ENCODE measurements around the gene ZSCAN22.
A peak's percentile ranks its signal among the peaks of the same experiment; 100 is the strongest.
"Not testable (repeated sequence)": the region's sequence is repeated elsewhere in the genome, so short reads cannot be mapped to it uniquely, and the experiment has no call there.

Gene ZSCAN22

DNA sequence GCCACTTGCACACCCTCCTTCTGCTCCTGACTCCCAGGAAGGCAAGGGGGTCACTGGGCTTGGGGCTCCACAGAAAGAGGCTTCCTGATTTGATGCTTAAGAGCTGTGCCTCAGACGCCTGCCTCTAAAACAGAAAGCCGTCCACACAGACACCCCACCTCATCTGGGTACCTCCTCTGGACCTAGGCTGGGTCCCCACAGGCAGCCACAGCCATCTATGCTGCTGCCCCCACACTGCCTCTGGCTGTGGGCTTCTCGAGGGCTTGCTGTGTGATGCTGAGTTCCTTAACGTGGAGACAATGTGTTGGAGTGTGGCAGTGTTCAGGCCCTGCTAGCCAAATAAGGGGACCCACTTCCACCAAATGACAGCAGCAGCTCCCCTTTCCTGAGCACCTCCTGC is 8.5 kb upstream of the ZSCAN22 start:
- DNase-seq (ENCODE audit: low read depth) = no peak

DNA sequence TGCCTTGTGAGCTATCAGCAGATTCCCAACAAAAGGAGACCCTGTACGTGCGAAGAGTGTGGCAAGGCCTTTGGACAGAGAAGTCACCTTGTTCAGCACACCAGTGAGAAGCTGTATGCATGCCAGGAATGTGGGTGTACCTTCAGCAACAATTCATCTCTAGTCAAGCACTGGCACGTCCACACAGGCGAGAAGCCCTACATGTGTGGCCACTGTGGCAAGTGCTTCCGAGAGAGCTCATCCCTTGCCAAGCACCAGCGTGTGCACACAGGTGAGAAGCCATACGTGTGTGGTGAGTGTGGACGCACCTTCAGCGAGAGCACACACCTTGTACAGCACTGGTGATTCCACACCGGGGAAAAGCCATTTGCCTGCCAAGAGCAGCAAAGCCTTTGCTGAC is 7.6 kb upstream of the ZSCAN22 start:
- no peak for DNase-seq (ENCODE audit: low read depth)

DNA sequence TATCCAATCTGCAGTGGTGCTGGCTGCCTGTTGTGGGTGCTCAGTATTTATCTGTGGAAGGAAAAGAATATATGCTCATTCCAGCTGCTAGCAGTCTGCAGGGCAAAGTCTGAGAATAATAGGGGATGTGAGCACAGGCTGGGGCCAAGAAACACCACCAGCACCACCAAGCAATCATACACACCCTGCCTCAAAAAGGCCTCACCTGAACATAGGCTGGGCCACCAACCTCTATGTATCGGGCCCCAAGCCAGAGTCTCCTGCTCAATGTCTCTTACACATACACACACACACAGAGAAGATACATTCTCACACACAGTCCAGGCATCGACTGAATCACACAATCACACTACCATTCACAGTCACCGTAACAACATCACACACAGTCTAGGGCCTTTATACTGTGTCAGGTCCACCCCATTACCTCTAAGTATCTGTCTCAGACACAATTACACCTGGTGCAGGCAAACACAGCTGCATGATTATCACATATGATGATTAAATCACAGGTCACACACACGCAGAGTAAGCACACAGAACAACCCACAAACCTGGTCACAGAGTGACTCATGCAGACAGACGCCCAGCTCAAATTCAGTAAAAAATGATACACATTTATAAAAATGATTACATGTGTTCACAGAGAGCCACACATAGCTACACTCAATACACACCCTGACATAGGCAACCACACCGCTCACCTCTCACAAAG is 1.3 kb upstream of the ZSCAN22 start:
- DNase-seq (ENCODE audit: low read depth) = no peak

DNA sequence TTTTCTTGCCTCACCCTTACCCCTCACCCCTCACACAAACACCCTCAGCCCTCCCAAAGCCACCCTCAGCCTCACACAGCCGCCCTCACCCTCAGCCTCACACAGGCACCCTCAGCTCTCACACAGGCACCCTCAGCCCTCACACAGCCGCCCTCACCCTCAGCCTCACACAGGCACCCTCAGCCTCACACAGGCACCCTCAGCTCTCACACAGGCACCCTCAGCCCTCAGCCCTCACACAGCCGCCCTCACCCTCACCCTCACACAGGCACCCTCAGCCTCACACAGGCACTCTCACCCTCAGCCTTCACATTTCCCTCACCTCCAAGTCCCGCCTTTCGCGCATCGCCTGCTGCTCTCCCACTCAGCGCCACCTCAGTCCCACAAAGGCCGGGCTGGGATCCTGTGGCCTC is 287 bp upstream of the ZSCAN22 start:
- DNase-seq (ENCODE audit: low read depth) = no peak

DNA sequence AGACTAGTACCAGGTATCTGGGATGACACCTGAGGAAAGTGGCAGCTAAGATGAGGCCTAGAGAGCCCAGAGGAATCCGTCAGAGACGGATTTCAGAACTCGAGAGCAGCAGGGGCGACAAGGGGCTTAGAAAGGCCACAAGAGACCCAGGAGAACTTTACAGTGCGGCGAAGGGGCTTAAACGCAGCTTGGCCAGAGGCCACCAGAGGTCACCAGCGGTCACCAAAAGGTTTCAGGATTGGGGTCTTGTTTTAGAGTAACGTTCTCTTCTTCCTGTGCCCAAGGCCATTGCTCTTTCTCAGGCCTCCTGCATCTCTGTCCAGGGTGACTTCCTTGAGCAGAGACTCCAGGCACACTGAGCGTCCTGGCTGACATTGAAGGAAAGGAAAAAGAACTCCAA is 2.2 kb downstream of the ZSCAN22 start:
- no peak for DNase-seq (ENCODE audit: low read depth)

DNA sequence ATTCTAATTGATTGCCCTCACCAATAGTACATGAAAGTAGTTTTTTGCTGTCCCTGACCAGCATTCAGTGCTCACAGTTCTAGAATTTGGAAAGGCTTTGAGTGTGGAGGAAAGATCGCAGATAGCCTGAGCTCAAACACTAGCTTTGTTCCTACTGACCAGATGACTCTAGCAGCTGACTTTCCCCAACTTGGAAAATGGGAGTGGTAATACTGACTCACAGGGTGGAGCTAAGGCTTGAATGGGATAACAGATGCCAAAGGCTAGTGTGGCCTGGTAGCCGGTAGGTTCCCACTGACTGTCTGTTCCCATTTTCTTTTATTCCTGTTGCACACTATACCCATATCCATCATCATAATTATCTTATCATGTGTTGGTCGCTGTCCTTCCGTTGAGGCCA is 3.7 kb downstream of the ZSCAN22 start:
- DNase-seq (ENCODE audit: low read depth) = no peak

DNA sequence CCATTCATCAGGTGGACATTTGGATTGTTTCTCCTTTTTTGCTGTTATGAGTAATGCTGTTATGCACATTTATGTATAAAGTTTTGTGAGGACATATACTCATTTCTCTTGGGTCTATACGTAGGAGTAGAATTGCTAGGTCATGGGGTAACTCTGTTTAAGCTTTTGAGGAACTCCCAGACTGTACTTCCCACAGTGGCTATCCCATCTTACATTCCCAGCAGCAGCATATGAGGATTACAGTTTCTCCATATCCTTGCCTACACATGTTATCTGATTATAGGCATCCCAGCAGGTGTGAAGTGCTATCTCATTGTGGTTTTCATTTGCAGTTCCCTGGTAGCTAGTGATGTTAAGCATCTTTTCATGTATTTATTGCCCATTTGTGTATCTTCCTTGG is 5.9 kb downstream of the ZSCAN22 start:
- DNase-seq (ENCODE audit: low read depth) = no peak

DNA sequence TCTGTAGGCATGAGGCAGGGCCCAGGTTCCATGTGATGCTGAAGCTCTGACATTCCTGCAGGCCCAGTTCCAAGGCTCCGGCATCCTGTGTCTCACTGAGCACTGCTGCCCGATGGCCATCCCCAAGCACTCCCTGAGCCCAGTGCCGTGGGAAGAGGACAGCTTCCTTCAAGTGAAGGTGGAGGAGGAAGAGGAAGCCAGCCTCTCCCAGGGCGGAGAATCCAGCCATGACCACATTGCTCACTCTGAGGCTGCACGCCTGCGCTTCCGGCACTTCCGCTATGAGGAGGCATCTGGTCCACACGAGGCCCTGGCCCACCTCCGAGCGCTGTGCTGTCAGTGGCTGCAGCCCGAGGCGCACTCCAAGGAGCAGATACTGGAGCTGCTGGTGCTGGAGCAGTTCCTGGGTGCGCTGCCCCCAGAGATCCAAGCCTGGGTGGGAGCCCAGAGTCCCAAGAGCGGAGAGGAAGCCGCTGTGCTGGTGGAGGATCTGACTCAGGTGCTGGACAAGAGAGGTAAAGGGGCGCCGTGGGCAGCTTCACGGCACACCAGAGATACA is 8.0 kb downstream of the ZSCAN22 start:
- no peak for DNase-seq (ENCODE audit: low read depth)

DNA sequence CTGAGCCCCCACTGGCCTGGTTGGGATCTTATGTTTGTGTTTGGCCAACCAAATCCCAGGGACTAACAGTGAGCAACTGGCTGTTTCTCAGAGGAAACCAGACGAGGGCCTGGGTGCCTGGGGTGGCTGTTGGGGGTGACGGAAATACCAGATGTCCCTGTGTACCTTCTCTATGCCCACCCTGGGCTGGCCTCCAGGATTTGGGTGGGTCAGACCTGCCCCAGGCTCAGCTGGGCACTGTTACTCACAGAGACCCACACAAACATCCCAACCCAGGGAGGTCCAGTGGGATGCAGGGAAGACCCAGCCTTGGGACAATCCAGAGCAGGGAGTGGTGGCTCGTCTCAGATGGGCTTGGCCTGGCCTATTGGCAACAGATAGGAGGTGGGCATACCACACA is 8.8 kb downstream of the ZSCAN22 start:
- DNase-seq (ENCODE audit: low read depth) = no peak

DNA sequence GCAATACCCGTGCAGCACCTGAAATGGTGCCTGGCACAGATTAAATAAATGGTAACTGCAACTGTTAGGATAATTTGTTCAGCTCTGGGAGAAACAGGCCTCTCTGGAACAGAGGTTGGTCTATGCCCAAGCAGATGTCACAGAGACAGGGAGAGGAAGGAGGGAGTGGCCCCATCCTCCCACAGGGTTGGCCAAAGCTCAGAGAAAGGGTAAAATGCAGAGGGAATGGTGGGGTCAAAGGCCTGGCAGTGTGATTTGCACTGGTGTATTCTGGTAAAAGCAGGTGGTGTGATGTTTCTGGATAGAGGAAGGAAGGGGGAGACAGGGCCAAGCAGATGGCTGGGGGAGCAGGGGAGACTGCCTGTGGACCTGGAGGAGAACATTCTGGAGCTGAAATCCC is 9.4 kb downstream of the ZSCAN22 start:
- no peak for DNase-seq (ENCODE audit: low read depth)

DNA sequence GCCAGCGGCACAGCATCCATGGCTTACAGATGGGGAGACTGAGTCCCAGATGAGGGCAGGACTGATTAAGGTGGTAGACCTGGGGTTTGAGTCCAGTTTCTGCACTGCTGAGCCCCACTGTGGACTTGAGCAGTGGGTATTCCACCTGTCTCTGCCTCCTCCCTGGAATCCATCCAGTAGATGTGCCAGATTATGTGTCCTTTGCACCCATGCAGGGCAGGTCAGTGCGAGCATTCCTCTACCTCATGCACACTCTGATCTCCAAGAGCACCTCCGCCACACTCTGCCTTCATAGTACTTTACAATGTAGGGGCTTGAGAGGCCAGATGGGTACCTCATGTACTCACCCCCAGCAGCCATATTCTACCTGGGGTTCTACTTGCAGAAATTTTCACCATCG is 10.0 kb downstream of the ZSCAN22 start:
- DNase-seq (ENCODE audit: low read depth) = no peak

DNA sequence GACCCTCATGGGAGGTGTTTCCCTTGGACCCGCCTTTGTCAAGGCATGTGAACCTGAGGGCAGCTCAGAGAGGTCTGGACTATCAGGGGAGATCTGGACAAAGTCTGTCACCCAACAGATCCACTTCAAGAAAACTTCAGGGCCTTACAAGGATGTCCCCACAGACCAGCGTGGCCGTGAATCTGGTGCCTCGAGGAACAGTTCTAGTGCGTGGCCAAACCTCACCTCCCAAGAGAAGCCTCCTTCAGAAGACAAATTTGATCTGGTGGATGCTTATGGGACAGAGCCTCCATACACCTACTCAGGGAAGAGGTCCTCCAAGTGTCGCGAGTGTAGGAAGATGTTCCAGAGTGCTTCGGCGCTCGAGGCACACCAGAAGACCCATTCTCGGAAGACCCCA is 11.5 kb downstream of the ZSCAN22 start:
- DNase-seq (ENCODE audit: low read depth) = no peak

DNA sequence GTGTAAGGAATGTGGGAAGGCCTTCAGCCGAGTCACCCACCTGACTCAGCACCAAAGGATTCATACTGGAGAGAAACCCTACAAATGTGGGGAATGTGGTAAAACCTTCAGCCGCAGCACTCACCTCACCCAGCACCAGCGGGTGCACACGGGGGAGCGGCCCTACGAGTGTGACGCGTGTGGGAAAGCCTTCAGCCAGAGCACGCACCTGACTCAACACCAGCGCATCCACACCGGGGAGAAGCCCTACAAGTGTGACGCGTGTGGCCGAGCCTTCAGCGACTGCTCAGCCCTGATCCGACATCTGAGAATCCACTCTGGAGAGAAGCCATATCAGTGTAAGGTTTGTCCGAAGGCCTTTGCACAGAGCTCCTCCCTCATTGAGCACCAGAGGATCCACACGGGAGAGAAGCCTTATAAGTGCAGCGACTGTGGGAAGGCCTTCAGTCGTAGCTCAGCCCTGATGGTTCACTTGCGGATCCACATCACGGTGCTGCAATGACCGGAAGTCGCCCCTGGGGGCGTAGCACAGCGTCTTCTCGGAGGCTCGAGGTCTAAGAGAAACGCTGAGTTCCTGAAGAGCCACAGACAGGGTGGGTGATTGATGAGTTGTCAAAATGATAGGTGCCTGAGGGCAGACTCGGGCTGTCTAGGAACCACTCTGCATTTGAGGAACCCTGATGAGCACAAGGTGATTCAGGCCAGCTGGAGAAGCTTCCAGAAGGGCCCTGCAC is 12.2 kb downstream of the ZSCAN22 start:
- no peak for DNase-seq (ENCODE audit: low read depth)

DNA sequence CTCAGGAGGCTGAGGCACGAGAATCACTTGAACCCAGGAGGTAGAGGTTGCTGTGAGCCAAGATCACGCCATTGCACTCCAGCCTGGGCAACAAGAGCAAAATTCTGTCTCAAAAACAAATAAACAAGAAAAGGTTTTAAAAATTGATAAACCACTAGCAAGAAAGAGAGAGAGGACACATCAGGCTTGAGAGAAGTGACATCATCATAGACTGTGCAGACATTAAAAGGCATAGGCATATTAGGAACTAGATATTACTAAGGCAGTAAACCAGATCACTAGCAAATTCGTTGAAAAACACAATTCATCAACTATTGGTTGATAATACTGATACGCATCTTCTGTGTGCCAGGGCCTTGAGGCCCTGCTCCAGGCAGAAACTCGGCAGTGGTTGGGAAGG is 18.8 kb downstream of the ZSCAN22 start:
- DNase-seq (ENCODE audit: low read depth) = no peak

DNA sequence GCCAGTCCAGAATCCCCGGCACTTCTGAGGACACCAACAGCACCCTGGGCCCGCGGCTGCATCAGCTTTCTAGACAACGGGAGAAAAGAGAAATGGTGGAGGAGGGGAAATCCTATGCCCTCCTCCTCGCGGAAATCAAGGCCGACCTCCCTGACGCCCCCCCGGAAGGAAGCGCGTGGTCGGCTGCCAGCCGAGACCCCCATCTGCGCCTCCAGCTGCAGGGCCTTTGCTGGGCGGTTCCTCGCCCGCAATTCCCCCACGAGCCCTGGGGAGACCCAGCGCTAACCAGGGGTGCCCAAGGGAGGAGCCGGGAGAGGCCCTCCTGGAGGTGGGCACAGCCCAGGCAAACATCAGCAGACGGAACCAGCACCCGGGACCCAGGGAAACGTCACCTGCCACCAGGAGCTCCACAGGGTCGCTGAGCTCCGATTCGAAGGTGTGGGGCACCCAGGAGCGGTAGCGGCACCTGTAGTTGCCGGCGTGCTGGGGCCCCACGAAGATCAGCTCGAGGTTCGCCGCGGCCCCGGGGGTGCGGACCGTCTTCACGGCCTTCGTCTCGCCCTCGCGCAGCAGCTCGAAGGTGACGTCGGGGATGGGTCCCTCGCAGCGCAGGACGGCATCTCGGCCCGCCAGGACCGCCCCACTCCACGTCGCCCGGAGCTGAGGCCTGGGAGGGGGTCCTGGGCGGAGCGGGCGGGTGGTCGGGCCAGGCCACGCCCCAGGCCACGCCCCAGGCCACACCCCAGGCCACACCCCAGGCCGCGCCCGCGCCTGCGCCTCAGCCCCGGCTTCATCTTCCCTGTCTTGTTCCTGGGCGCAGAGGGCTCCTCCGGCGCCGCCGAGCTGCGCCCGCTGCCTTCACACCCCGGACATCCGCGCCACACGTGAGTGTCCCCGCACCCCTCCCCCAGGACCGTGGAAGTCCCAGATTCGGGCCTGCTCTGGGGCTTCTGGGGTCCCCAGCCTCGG is 20.5 kb downstream of the ZSCAN22 start:
- DNase-seq (ENCODE audit: low read depth) = peak; percentile 43

DNA sequence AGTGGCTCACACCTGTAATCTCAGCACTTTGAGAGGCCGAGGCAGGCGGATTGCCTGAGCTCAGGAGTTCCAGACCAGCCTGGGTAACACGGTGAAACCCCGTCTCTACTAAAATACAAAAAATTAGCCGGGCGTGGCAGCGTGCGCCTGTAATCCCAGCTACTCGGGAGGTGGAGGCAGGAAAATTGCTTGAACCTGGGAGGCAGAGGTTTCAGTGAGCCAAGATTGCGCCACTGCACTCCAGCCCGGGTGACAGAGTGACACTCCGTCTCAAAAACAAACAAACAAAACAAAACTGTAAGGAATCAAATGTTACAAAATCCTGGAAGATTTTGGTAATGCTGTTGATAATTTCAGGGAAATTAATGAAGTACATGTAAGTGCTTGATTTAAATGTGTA is 21.3 kb downstream of the ZSCAN22 start:
- not testable (repeated sequence) for DNase-seq (ENCODE audit: low read depth)

DNA sequence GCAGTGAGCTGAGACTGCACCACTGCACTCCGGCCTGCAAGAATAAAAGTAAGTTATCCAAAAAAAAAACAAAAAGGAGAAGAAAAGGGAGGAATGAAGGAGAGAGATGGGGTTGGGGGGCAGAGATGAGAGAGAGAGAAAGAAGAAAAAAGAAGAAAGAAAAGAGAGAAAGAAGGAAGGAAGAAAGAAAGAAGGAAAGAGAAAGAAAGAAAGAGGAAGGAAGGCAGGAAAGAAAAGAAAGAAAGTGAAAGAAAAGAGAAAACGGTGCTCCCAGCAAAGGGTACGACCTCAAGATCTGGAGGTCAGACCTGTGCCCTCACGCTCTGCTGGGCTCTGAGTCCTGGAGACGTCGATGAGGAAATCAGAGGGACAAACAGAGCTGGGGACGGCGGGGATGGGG is 22.8 kb downstream of the ZSCAN22 start:
- no peak for DNase-seq (ENCODE audit: low read depth)

DNA sequence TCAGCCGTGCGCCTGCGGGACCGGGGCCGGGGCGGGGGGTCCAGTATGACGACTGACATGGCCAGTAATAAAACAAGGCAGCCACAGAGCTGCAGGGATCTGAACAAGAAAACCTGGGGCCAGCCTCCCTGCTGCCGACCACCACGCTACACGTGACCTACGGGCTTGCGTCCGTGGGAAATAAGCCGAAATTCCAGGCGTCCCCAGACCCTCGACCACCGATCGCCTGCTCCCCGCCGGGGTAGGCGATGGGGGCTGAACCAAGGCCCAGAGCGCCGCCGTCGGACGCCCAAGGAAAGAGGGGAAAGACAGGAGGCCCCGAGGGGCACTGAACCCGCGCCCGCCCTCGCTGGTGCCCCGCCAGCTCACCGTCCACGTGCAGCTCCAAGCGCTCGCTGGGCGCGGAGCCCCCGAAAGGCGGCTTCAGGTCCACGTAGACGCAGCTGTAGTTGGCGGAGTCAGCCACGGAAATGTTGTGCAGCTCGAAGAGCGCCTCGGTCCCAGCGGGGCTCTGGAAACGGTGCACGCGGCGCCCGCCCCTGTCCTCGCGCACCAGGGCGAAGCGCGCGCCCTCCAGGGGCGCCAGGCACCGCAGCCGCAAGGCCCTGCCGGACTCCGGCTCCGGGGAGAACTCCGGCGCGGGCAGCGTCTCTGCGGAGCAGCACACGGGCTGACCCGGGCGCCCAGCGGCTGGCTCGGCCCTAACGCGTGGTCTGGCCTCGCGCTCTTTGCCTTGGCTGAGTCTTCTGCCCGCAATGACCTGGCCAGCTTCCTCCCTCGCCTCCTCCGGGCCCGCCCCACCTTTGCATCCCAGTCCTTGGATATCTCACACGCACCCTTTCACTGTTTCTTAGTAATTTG is 23.4 kb downstream of the ZSCAN22 start:
- no peak for DNase-seq (ENCODE audit: low read depth)

DNA sequence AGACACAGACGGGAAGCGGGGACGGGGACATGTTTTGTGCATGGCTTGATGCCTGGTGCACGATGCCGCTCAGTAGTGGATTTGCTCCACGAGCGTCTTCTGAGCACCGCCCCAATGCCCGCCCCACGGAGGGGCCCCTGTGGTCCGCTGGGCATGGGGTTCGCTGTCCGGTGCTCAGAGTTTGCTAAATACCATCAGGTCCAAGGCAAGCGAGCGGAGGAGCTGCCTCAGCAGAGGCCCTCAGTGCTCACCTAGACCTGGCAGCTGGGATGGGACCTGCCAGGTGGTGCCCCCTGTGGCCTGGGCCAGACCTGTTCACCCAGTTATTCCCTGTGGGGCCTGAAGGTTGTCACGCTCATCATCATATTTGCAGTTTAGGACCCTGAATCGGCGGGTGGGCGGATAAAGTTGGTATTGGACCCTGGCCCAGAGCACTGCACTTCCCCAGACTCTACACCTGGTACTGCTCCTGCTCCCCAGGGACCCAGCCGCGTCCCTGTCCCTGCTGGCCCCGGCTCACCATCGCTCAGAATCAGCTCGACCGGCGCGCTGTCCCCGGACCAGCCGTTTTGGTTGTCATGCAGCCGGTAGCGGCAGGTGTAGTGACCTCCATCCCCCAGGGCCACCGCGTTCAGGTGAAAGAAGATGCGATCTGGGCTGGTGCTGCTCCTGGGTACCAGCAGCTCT is 24.2 kb downstream of the ZSCAN22 start:
- no peak for DNase-seq (ENCODE audit: low read depth)

DNA sequence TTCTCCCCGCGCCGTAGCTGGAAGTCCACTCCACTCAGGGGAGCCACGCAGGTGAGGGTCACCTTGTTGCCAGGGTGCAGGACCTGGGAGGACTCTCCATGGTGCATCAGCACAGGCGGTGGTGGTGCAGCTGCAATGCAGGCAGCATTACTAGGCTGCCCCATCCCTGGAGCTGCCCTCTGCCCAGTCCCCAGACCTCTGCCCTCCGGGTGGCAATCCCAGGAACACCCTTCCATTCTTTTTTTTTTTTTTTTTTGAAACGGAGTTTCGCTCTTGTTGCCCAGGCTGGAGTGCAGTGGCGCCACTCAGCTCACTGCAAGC is 24.7 kb downstream of the ZSCAN22 start:
- no peak for DNase-seq (ENCODE audit: low read depth)
